HG03354 (cell line): ENCODE data around the gene CCDC187.

Experiments
- ATAC-seq: cut with Tn5 transposase; IDR thresholded peaks from one replicate; pipeline ENCODE4 v1.9.1; 2021; ENCODE audit warnings: mild to moderate bottlenecking; ENCODE audit not compliant: unreplicated experiment, poor library complexity, severe bottlenecking

CCDC187 gene

DNA sequence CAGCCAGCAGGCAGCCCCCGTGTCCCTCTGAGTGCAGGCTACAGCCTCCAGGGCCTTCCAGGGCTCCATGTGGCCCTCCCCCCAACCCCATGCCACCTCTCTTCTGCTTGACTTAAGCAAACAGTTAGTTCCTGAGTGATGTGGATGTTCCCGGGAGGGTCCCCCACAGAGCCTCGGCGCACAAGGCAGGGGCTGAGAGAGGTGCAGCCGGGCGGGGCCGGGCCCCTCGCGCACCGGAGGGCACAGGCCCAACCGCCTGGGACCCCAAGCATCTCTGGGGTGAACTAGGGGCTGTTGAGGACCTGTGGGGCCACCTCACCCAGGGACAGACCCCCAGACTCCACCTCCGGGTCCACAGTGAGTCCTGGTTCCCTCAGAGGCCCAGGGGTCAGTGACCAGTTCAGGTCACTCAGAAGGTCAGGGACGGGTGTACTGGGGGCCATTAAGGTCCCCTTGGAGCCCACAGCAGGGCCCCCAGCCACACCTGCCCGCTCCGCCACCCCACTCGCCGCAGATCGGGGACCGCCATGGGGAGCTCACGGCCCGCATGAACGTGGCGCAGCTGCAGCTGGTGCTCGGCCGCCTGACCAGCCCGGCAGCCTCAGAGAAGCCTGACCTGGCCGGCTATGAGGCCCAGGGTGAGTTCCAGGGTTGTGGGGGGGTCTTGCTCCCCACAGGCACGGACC lies 36.6 kb upstream of the CCDC187 start:
- no peak for ATAC-seq

DNA sequence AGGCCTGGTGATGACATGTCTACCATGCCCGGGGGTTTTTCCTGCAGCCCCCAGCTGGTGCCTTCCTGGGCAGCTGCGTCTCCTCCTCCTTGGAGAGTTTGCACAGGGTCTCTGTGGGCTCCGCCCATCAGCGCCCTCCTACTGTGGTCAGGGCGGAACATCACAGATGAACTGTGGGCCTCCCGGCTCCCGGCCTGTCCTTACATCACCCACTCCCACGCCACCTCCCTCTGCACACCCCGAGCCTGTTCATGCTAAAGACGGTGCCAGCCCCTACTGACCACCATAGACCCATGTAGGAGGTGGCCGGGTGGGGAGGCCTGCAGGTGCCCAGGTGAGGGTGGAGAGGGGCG lies 36.0 kb upstream of the CCDC187 start:
- no peak for ATAC-seq

- no peak for ATAC-seq
Observed at GRCh38 chr9:136339173-136339957, 35.5 kb upstream of the CCDC187 start.

DNA sequence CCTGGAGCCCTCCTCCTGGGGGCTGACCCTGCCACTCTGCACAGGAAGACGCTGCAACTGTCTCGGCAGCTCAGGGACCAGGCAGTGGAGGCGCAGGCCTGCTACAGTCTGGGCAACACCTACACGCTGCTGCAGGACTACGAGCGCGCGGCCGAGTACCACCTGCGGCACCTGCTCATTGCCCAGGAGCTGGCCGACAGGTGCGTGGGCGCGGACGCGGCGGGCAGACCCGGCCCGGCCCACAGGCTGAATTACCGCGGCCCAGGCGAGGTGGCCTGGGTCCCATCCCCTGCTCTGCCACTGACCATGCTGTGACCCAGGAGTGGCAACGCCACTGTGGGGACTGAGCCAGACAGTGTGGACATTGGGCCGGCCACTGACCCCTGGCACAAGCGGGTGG lies 34.6 kb upstream of the CCDC187 start:
- ATAC-seq, result no peak

DNA sequence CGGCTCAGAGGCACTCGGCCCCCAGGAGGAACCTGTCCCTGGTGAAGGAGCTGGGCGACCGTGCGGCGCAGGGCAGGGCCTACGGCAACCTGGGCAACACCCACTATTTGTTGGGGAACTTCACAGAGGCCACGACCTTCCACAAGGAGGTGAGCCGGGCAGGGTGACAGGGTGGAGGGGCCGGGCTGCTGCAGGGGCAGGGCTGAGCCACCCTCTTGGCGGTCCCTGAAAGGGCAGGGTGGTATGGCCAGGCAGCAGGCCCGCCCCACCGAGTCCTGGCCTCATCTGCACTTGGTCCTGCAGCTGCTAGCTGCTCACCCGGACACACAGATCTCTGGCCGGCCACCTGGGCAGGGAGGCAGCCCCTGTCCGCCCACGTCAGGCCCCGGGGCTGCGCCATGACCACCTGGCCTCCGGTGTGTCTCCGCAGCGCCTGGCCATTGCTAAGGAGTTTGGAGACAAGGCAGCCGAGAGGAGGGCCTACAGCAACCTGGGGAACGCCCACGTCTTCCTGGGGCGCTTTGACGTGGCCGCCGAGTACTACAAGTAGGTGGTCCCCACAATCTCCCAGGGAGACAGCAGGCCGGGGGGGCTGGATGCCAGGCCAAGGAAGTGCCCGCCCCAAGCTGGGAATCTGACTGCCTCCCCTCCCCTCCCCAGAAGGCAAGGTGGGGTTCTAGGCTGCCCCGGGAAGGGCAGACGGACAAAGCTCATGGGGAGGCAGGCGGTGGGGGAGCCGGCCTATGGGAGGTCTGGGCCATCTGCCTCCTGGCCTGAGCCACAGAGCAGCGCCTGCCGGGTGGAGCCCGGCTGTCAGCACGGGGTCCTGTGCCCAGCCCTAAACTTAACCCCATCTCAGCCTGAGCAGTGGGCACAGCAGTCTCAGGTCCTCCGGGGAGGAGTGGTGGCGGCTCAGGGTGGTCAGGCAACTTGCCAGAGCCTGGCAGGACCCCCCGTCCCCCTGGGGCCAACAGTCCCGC lies 33.8 kb upstream of the CCDC187 start:
- ATAC-seq, result no peak

DNA sequence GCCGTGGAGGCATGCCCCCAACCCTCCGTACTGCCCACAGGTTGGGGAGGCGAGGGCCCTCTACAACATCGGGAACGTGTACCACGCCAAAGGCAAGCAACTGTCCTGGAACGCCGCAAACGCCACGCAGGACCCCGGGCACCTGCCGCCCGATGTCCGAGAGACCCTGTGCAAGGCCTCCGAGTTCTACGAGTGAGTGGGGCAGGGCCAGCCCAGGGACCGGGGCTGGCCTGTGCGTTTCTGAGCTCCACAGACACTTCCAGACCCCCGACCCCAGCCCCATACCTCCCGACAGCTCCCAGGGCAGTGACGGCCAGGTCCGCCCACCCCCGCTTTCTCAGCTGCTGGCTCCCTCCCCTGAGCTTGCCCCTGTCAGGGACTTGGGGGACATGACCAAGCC lies 33.0 kb upstream of the CCDC187 start:
- ATAC-seq, result no peak

DNA sequence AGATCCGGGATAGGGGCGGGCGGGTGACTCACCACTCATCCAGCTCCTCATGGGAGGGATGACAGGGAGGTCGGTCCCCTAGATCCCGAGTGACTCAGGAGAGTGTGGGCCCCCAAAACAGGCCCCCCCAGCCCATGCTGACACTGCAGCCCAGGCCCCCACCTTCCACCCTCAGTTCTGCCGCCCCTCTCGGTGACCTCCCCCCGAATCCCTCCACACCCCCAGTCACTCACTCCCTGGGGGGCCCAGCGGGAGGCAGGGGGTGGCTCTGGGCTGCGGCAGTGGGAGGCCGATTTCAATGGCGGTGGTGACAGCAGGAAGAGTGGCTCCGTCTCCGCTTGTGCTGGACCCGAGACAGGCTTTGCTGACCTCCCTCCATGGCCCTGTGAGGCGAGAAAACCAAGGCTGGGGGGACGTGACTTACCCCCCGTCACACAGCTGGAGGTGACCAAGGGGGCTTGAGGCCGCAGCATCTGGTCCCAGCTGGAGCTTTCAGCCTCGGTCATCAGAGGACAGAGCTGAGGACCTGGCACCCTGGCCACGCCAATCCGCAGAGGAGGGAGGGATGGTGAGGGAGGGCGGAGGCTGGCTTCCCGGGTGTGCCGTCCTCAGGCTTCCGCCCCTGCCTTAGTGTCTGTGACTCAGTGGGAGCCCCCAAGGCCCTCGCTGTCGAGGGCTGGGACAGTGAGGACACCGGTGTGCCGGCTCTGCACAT lies 32.4 kb upstream of the CCDC187 start:
- ATAC-seq, result no peak

GRCh38 chr9:136335296-136336155 lies 31.6 kb upstream of the CCDC187 start:
- ATAC-seq, result no peak

GRCh38 chr9:136334541-136334940 lies 30.6 kb upstream of the CCDC187 start:
- ATAC-seq, result no peak

- no peak for ATAC-seq
Observed at GRCh38 chr9:136333486-136333885, 29.6 kb upstream of the CCDC187 start.

DNA sequence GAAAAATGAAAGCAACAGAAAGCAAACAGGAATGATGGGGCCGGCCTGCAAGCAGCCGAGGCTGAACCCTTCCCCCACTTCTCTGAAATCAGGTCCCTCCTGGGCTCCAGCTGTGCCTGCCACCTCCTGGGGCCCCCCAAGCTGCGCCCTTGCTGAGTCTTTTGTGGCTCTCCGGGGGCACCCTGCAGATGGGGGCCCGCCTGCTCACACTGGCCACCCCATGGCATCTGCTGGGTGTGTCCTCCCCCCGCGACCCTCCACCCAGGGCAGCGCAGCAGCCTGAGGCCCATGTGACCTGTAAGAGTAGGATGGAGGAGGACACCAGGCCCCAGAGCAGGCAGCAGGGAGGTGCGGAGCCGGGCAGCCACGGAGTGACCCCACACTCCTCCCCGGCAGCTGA lies 29.2 kb upstream of the CCDC187 start:
- ATAC-seq, result no peak

GRCh38 chr9:136332482-136332983 lies 28.6 kb upstream of the CCDC187 start:
- no peak for ATAC-seq

DNA sequence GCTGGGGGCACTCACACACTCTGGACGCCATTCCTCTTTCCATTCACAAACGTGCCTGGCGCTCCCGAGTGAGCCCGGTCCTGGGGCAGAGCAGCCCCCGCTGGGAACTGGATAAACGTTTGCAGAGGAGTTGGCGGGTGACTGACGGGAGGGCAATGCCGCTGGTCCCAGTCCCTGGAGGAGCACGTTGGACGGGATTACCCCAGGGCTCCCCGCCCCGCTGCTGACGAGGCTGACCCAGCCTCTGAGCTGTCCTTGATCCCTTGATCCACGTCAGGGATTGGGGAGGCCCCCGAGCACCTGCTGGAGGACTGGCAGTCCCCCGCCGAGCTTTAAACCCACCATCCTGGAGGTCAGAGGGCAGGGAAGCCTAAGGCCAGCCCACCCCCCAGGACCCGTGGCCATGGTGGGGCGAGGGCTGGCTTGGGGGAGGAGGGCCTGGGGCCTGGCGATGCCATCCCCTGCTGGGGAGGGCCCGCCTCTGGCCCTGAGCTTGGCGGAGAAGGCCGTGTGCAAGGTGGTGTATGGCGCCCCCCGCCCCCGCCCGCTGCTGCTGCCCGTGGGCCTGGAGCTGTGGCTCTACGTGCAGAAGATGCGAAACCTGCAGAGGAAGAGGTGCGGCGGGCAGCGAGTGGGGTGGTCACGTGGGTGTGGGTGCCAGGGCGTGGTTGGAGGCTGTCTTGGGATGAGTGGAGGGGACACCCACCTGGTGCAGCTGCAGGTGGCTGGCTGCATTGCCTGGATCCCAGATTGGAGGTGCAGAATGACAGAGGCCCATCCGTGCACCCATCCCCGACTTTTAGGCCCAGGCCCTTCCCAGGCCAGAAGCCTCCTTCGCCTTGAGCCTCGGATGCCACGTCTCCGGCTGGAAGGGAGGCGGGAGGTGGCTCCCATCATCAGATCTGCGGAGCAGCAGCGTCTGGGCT lies 27.9 kb upstream of the CCDC187 start:
- no peak for ATAC-seq

DNA sequence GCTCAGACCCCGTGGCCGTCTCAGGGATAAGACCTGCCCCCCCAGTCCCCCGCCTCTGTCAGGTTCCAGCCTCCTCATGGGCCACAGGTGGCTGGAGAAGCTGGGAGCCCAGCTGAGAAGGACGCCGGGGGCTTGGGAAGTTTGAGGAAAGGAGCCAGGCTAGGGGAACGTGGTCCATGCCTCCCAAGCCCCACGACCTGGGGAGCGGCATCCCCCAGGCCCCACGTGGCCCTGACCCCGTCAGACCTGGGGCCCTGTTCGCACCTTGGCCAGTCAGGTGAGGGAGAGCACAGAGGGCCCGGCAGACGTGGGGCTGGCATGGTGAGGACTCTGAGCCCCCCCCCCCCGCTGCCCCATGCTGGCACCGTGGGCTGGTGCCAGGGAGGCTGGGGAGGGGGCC lies 27.1 kb upstream of the CCDC187 start:
- no peak for ATAC-seq

DNA sequence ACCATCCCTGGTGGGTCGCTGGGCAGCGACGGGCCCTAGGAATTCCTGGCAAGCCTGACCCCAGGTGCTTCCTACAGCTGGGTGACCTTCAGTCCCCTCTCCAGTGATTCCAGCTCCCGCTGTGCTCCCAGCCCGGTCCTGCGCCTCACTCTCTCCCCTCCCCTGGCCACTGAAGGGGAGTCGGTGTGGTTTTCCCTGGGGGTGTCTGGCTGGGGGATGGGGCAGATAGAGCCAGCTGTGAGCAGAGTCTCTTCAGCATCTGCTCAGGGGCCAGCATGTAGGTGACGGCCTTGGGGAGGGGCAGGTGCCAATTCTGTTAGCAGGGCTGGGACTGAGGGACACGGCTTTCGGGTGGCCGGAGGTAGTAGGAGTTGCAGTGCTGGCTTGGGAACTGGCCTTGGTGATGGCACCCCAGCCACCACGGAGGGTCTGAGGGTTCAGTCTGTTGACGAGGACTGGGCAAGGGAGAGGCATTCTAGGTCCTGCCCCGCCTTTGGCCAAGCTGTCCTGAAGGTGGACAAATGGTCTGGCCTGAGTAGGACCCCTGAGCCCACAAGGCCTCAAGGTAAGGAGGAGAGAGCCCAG lies 26.6 kb upstream of the CCDC187 start:
- ATAC-seq, result no peak

GRCh38 chr9:136329636-136330405 lies 25.9 kb upstream of the CCDC187 start:
- no peak for ATAC-seq

- no peak for ATAC-seq
Observed at GRCh38 chr9:136329211-136329627, 25.3 kb upstream of the CCDC187 start.
